ENCODE results near the gene HTR1E.

- TF ChIP-seq CTCF (IDR thresholded peaks at IDR 0.05; ENCODE audit: insufficient read depth, low read depth, low read length) (no peak), EZH2 (IDR thresholded peaks at IDR 0.05; ENCODE audit: insufficient read depth, low read length) (no peak)
Measured at GRCh38 chr6:86942769-86943516, 5.6 kb downstream of the HTR1E start.

Measured in astrocyte (in vitro differentiated cells and primary cell).